GM21825 (cell line): ENCODE measurements around the gene ZNF770.

Experiments
- ATAC-seq: cut with Tn5 transposase; IDR thresholded peaks from one replicate; pipeline ENCODE4 v1.9.1; 2021; ENCODE audit warnings: mild to moderate bottlenecking, moderate library complexity; ENCODE audit not compliant: unreplicated experiment

ZNF770 gene

GRCh38 chr15:34988027-34988902, at the start of gene ZNF770:
ZNF770 (minus strand) TSS chr15:34988287; CDS start chr15:34983434, 4,853 bp downstream.
- ATAC-seq, result peak; percentile 73

GRCh38 chr15:35028235-35028984, 40.3 kb upstream of the ZNF770 start:
- ATAC-seq, result no peak

GRCh38 chr15:35023804-35024203, 35.7 kb upstream of the ZNF770 start:
- ATAC-seq, result no peak

- ATAC-seq, result no peak
These were observed 32.9 kb upstream of the ZNF770 start for GRCh38 chr15:35020974-35021373.

GRCh38 chr15:35019404-35020327, 31.6 kb upstream of the ZNF770 start:
- ATAC-seq, result no peak

- ATAC-seq, result no peak
These were observed 26.2 kb upstream of the ZNF770 start for GRCh38 chr15:35014241-35014640.

- ATAC-seq, result no peak
These were observed 25.3 kb upstream of the ZNF770 start for GRCh38 chr15:35013370-35013769.

- no peak for ATAC-seq
These were observed 19.3 kb upstream of the ZNF770 start for GRCh38 chr15:35007397-35007796.

GRCh38 chr15:35005933-35006332, 17.8 kb upstream of the ZNF770 start:
- no peak for ATAC-seq

GRCh38 chr15:35003928-35004327, 15.8 kb upstream of the ZNF770 start:
- ATAC-seq, result no peak

- ATAC-seq, result no peak
These were observed 12.4 kb upstream of the ZNF770 start for GRCh38 chr15:35000511-35000910.

- ATAC-seq, result no peak
These were observed 11.8 kb upstream of the ZNF770 start for GRCh38 chr15:34999906-35000305.

GRCh38 chr15:34994925-34995324, 6.8 kb upstream of the ZNF770 start:
- ATAC-seq, result no peak

- ATAC-seq, result peak; percentile 88
These were observed 5.8 kb upstream of the ZNF770 start for GRCh38 chr15:34993877-34994276.

- ATAC-seq, result peak; percentile 35
These were observed 5.3 kb upstream of the ZNF770 start for GRCh38 chr15:34993412-34993811.

GRCh38 chr15:34987609-34988026, 469 bp downstream of the ZNF770 start:
- peak; percentile 2 for ATAC-seq

GRCh38 chr15:34986771-34987480, 1.2 kb downstream of the ZNF770 start:
- ATAC-seq, result no peak

GRCh38 chr15:34986326-34986725, 1.8 kb downstream of the ZNF770 start:
- no peak for ATAC-seq

GRCh38 chr15:34984889-34985630, 3.0 kb downstream of the ZNF770 start:
- no peak for ATAC-seq

GRCh38 chr15:34976743-34977142, 11.3 kb downstream of the ZNF770 start:
- no peak for ATAC-seq
